Mammary epithelial cell (primary cell): ENCODE results near the gene CORO2B.

Experiments used
- CTCF ChIP-seq, 2 donors: IDR thresholded peaks in 1 of 2; conservative IDR thresholded peaks in 1 of 2; 2 replicates each; pipeline ENCODE4 v1.5.1; 2011 to 2012; ENCODE audit warnings: inconsistent platforms in 2 of 2, low read length in 2 of 2, mild to moderate bottlenecking in 2 of 2, control low read depth in 1 of 2, low read depth in 1 of 2; ENCODE audit not compliant: insufficient read depth in 1 of 2; ENCODE audit errors: extremely low read depth in 1 of 2
- EZH2 ChIP-seq: IDR thresholded peaks from 2 replicates; pipeline ENCODE4 v1.6.1; 2012; ENCODE audit warnings: low read length, inconsistent platforms, borderline replicate concordance

- TF ChIP-seq CTCF (conservative IDR thresholded peaks at IDR 0.05 in 1 of 2, IDR thresholded peaks at IDR 0.05 in 1 of 2; ENCODE audit: extremely low read depth in 1 of 2, insufficient read depth in 1 of 2, low read depth in 1 of 2, low read length in 2 of 2) = no peak
- no peak for TF ChIP-seq EZH2
These were observed 7.2 kb upstream of the CORO2B start for GRCh38 chr15:68571582-68571981.
